Stimulated activated CD8-positive, alpha-beta memory T cell treated with anti-CD3 and anti-CD28 coated beads, Interleukin-7, amount 100 ng/mL, for 1 hour (primary cell): ENCODE measurements around the gene AMN1.
"Not testable (repeated sequence)": the region's sequence is repeated elsewhere in the genome, so short reads cannot be mapped to it uniquely, and the experiment has no call there.

Experiments
- DNase-seq, 2 donors: peaks; one replicate each; pipeline ENCODE4 v3.0.0-alpha.2; 2020; ENCODE audit warnings: low read depth in 2 of 2

Gene AMN1

GRCh38 chr12:31728917-31729640 is at the start of gene AMN1:
Gene AMN1, minus strand, starts transcription at chr12:31729021. Its CDS starts 13 bp downstream, at chr12:31729008.
- DNase-seq = peak; percentile 97 to 99

DNA sequence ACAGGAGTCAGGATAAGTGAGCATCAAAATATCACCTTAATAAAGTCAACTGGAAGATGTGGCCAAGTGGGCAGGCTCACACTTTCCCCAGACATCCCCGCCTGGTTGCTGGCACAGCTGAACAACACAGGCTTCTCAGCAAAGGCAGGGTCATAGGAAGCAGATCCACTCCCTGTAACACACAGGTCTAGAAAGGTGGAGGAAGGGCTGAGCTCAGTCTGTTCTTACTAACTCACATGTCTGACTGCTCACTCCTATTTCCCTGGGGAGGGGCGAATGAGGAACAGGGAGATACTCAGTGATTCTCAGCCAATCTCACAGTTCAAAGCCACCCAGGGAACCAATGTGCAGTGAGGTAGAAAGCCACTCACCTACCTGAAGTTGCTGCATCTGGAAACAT is 45.0 kb upstream of the AMN1 start:
- no peak for DNase-seq

DNA sequence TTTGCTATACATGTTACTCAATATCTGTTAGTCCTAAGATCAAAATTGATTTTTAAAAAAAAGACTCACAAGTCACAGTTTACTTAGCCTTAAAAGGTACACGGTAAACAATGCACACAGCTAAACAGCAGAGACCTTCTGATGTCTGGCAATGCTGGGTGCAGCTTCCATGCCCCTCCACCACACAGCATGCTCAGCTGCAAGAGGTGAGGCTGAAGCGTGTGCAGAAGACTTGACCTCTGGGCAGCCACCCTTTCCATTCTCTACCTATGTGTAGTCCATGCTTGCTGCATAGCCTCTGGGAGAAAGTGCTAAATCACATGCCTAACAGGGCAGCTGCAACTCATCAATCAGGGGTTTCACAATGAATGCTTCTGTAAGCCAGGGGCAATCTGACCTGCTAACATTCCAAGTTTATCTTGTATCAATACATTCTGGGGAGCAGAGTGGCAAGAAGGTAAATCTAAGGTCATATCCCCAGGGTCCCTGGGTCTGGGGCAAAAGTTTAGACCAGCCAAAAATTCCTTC is 44.5 kb upstream of the AMN1 start:
- no peak for DNase-seq

- DNase-seq = no peak
These were observed 43.9 kb upstream of the AMN1 start for GRCh38 chr12:31772685-31773222.

GRCh38 chr12:31772186-31772585 is 43.4 kb upstream of the AMN1 start:
- no peak for DNase-seq

DNA sequence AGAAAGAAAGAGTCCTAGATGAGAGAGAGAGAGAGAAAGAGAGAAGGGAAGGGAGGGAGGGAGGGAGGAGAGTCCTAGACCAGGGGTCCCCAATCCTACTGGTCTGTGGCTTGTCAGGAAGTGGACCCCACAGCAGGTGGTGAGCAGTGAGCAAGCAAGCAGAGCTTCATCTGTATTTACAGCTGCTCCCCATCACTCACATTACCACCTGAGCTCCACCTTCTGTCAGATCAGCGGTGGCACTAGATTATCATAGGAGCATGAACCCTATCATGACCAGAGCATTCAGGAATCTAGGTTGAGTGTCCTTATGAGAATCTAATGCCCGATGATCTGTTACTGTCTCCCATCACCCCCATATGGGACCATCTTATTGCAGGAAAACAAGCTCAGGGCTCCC is 39.2 kb upstream of the AMN1 start:
- no peak for DNase-seq

DNA sequence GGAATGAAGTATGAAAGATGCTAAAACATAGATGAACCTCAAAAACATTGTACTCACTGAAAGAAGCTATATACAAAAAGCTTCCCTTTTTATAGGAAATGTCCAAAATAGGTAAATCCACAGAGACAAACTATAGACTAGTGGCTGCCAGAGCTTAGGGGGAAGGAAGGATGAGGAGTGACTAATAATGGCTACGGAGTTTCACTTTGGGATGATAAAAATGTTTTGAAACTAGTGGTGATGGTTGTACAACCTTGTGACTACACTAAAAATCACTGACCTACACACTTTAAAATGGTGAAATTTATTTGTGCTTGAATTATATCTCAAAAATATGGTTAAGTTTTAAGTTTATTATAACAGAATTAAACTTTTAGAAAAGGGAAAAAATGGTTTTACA is 37.1 kb upstream of the AMN1 start:
- DNase-seq = no peak

DNA sequence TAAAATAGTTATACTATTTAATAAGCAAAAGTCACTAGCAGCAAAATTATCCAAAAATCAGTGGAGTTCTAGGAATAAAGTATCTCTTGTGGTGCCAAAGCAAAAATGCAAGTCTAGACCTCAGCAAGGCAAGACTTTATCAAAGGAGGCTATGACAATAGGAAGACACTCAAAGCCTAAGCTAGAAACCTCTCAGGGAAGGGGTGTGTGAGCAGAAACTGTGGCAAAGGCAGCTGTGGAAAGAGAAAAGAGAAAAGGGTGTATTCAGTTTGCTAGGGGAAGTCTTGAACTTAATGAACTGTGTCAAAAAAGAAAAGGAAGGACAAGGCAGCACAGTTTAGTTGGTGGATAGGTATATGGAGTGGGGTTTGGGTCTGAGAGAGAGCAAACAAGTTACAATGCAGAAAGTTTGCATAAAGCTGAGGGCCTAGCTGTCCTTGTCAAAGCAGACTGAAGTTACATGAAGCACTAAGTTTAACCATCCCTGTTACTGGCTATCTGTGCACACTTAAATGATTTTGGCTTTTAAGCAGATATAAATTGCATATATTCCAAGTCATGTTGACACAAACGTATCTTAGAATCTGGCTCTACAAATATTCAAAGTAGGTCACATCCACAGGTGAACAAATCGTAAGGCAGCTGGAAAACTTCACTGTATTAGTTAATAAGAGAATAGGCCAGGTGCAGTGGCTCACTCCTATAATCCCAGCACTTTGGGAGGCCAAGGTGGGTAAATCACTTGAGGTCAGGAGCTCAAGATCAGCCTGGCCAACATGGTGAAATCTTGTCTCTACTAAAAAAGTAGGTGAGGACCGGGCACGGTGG is 31.0 kb upstream of the AMN1 start:
- DNase-seq = no peak

GRCh38 chr12:31758297-31758696 is 29.5 kb upstream of the AMN1 start:
- not testable (repeated sequence) for DNase-seq

GRCh38 chr12:31756977-31757420 is 28.2 kb upstream of the AMN1 start:
- no peak for DNase-seq

DNA sequence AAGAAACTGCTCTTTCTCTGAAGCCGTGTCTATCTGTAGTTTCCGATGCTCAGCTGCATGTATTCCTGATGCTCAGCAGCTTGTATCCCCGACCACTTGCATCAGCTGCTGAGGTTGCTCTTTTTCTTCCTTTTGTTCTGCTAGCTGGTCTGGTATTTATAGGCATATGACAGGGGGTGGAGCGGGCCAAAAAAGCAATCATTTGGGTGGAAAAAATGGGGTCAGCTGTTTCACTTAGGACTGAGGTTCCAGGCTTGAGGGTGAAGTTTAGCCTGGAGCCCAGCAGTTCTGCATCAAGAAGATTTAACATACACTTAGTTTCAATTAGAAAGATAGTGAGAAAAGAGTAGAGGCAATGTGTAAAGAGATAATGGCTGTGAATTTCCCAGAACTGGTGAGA is 23.6 kb upstream of the AMN1 start:
- DNase-seq = no peak

DNA sequence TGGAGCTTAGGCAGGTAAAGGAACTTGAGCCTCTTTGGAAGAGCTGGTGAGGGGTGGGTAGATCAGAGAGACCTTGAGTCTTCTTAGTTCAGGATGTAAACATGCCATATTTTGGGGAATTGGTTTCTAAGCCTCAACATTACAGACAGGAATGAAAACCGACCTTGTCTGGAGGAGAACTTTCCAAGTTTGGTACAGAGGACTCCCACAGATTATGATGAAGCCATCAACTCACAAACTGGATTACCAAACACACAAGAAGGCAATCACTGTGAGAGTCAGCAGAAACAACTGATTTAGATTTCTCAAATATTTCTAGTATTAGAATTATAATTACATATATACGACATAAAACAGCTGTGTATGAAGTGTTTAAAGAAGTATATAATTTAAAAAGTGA is 22.3 kb upstream of the AMN1 start:
- no peak for DNase-seq

- DNase-seq = no peak
These were observed 21.9 kb upstream of the AMN1 start for GRCh38 chr12:31750747-31751039.

- peak; percentile 17 to 21 for DNase-seq
These were observed 20.3 kb upstream of the AMN1 start for GRCh38 chr12:31749024-31749704.

DNA sequence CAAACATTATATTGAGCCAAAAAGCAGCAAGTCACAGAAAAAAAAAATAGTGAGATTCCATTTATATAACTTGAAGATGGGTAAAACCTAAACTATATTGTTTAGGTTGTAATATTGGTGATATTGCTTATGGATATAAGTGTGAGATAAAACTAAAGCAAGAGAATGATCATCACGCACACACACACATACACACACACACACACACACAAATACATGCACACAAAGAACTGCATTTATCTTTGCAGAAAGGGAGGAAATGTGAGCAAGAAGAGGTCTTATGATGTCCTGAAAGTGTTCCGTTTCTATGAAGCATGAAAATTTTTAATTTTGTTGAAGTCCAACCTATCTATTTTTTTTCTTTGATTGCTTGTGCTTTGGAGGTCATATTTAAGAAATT is 16.4 kb upstream of the AMN1 start:
- DNase-seq = no peak

- DNase-seq = not testable (repeated sequence)
These were observed 15.5 kb upstream of the AMN1 start for GRCh38 chr12:31744363-31744762.

DNA sequence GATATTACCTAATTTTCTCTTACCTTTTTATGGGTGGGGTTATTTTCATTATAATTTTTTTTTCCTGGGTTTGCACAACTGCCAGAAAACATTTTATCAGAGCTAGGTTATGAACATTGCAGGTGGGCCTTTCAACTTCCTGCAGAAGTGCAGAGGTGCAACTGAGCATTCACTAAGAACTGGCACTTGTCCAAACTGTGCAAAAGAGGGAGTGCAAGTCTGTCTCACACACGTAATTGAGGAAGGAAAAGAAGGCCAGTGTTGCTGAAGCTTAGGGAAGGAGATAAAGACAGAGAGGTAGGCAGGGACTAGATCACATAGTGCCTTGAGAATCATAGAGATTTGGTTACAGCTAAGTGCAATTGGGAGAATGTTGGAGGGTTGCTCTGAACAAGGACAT is 14.1 kb upstream of the AMN1 start:
- no peak for DNase-seq

DNA sequence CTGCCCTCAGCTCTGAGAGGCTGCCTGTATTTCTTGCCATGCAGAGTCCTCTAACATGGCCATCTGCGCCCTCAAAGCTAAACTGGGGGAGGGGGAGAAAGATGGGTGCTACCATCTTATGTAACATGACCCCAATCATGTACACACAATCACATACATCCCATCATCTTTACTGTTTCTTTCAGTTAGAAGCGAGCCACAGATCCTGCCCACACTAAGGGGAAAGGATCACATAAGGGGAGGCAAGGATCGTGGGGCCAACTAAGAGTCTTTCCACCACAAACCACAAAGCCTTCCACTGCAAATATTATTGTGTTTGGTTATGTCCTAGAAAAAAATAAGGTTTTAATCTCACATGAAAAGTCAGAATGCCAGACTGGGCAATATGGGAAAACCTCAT is 11.8 kb upstream of the AMN1 start:
- DNase-seq = no peak

GRCh38 chr12:31737763-31738162 is 8.9 kb upstream of the AMN1 start:
- no peak for DNase-seq

DNA sequence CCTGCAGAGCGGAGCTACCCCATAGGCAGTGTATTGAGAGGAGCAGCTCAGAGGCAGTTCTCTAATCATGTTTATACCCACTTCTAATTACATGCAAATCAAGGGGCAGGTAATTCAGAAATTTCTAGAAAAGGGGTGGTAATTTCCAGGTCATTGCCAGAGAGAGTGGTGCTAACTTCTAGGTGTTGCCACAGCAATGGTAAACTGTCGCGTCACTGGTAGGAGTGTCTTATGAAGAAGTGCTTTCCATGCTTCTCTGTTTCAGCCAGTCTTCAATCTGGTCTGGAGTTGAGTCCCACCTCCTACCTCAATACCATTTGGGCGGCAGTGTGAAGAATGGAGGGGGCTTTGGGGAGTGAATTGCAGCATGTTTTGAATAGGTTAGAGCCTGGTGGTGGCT is 8.5 kb upstream of the AMN1 start:
- DNase-seq = no peak

DNA sequence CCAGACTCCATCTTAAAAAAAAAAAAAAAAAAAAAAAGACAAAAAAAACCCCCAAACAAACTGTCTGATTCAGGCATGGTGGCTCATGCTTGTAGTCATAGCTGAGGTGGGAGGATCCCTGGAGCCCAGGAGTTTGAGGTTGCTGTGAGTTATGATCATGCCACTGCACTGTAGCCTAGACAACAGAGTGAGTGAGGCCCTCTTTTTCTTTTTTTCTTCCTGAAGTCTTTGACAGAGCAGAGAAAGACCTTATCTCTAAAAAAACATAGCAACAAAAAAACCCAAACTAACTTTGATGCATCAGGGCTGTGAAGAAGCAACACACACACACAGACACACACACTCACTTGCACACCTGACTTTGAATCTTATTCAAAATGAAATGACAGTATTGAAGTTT is 7.7 kb upstream of the AMN1 start:
- peak in 1 of 2 donors; percentile 26 for DNase-seq
